Measurements from ENCODE around the gene GNG7.
"Not testable (repeated sequence)": the region's sequence is repeated elsewhere in the genome, so short reads cannot be mapped to it uniquely, and the experiment has no call there.

GNG7 gene

GRCh38 chr19:2641332-2641698 is 61.2 kb downstream of the GNG7 start:
- no peak for DNase-seq (ENCODE audit: low spot score)

- DNase-seq (ENCODE audit: low spot score) = no peak
These were observed 61.7 kb downstream of the GNG7 start for GRCh38 chr19:2640563-2641331.

- no peak for DNase-seq (ENCODE audit: low spot score)
These were observed 62.5 kb downstream of the GNG7 start for GRCh38 chr19:2639999-2640398.

- no peak for DNase-seq (ENCODE audit: low spot score)
These were observed 64.0 kb downstream of the GNG7 start for GRCh38 chr19:2638417-2638940.

- no peak for DNase-seq (ENCODE audit: low spot score)
These were observed 65.4 kb downstream of the GNG7 start for GRCh38 chr19:2636897-2637683.

GRCh38 chr19:2636141-2636896 is 66.2 kb downstream of the GNG7 start:
- no peak for DNase-seq (ENCODE audit: low spot score)

- DNase-seq (ENCODE audit: low spot score) = no peak
These were observed 67.5 kb downstream of the GNG7 start for GRCh38 chr19:2634960-2635359.

GRCh38 chr19:2634228-2634951 is 68.1 kb downstream of the GNG7 start:
- DNase-seq (ENCODE audit: low spot score) = no peak

- no peak for DNase-seq (ENCODE audit: low spot score)
These were observed 68.8 kb downstream of the GNG7 start for GRCh38 chr19:2633693-2634075.

GRCh38 chr19:2631213-2631821 is 71.2 kb downstream of the GNG7 start:
- no peak for DNase-seq (ENCODE audit: low spot score)

GRCh38 chr19:2630352-2631001 is 72.0 kb downstream of the GNG7 start:
- no peak for DNase-seq (ENCODE audit: low spot score)

GRCh38 chr19:2629491-2630351 is 72.8 kb downstream of the GNG7 start:
- DNase-seq (ENCODE audit: low spot score) = no peak

- no peak for DNase-seq (ENCODE audit: low spot score)
These were observed 73.9 kb downstream of the GNG7 start for GRCh38 chr19:2628597-2628996.

- no peak for DNase-seq (ENCODE audit: low spot score)
These were observed 74.6 kb downstream of the GNG7 start for GRCh38 chr19:2627855-2628254.

- DNase-seq (ENCODE audit: low spot score) = no peak
These were observed 75.1 kb downstream of the GNG7 start for GRCh38 chr19:2627319-2627829.

GRCh38 chr19:2625434-2625833 is 77.1 kb downstream of the GNG7 start:
- no peak for DNase-seq (ENCODE audit: low spot score)

- no peak for DNase-seq (ENCODE audit: low spot score)
These were observed 77.9 kb downstream of the GNG7 start for GRCh38 chr19:2624537-2625091.

GRCh38 chr19:2623798-2624197 is 78.7 kb downstream of the GNG7 start:
- no peak for DNase-seq (ENCODE audit: low spot score)

- not testable (repeated sequence) for DNase-seq (ENCODE audit: low spot score)
These were observed 80.0 kb downstream of the GNG7 start for GRCh38 chr19:2622371-2622961.

Data from left forelimb (tissue), 1 donor.